HG03060 (cell line): ENCODE results near the gene SH3PXD2B.
"Not testable (repeated sequence)": the region's sequence is repeated elsewhere in the genome, so short reads cannot be mapped to it uniquely, and the experiment has no call there.

ENCODE experiments used
- ATAC-seq: cut with Tn5 transposase; IDR thresholded peaks from one replicate; pipeline ENCODE4 v1.9.1; 2021; ENCODE audit warnings: low read depth, moderate number of reproducible peaks; ENCODE audit not compliant: unreplicated experiment

The SH3PXD2B gene

DNA sequence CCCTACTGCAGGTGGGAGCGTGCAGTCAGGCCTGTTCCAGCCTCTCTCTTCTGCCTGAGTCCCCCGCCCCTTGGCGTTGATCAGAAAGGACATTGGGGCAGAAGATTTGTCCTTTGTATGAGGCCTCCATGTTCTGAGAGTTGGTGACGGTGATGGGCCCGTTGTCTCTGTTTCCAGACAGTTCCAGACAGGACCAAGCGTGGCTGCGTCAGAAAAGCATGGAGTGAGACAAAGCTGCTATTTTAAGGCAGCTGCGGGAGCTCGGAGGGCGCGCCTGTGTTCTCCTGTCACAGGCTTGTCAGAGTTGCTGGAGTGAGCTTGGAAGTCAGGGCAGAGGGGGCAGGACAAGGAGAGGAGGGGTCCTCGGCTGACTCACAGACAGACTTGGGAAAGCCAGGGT lies 32.1 kb upstream of the SH3PXD2B start:
- no peak for ATAC-seq

DNA sequence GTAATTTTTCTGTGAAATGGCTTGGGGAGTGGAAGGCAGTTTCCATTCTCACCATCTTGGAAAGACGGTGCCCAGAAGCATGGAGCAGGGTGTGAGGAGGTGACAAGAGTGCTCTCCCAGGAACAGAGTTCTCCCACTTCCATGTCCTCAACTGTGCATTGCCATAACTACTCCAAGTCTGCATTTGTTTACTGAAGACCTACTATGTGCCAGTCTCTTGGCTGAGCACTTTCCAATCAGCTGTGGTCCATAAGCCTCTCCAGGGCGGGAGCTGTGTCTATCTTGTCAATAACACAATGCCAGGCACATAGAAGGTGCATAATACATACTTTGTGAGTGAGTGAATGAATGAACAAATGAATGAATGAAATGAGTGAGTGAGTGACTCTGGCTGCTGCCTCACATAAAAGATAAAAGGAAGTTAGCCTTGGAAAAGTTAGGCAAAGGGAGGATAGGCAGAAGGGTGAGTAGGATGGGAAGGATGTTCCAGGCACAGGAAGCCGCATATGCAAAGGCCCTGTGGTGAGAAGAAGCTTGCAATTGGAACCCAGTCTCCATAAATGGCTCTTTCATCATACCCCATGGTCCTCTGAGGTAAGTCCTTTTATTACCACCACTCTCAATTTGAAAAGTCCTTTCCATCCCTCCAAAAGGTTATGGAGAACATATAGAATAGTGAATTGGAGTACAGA lies 31.3 kb upstream of the SH3PXD2B start:
- ATAC-seq = no peak

GRCh38 chr5:172484664-172485063 lies 30.3 kb upstream of the SH3PXD2B start:
- no peak for ATAC-seq

DNA sequence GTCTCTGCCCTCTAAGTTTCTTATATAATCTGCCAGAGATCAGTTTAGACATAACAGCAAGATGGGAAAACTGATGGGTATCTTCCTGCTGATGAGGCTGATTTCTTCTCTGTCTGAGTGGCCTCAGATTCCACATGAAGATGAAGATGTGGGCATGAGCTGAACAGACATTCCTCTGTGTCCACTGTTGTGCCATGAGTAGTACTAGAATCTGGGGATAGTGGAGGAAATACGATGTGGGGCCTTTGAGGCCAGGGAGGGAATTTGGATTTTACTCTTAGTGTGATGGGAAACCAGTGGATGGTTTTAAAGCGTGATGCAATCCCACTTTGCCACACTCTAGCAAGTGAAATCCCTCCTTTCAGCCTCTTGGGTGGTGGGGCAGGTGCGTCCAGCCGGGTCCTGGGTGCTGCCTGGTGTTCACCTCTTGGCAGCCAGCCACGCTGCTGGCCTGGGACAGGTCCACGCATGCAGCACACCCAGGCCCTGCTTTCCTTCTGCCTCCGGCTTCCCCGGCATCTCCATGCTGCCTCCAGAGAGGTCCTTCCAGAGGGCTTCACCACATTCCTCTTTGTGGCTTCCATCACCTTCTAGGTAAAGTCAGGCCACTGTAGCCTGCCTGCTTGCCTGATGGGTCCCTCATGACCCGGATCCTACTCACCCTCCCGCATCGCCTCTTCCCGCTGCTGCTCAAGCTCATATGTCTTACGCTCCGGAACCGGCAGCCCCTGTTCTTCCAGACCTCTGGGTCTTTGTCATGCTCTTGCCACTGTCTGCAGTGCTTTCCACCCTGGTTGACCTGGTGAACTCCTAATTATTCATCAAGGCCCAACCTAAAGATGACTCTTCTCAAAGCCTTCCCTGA lies 28.1 kb upstream of the SH3PXD2B start:
- ATAC-seq = no peak

GRCh38 chr5:172481011-172481800 lies 26.9 kb upstream of the SH3PXD2B start:
- no peak for ATAC-seq

- no peak for ATAC-seq
These were observed 25.4 kb upstream of the SH3PXD2B start for GRCh38 chr5:172479784-172480115.

GRCh38 chr5:172479034-172479783 lies 24.9 kb upstream of the SH3PXD2B start:
- ATAC-seq = no peak

GRCh38 chr5:172478695-172479033 lies 24.3 kb upstream of the SH3PXD2B start:
- not testable (repeated sequence) for ATAC-seq

- ATAC-seq = no peak
These were observed 23.9 kb upstream of the SH3PXD2B start for GRCh38 chr5:172478256-172478655.

DNA sequence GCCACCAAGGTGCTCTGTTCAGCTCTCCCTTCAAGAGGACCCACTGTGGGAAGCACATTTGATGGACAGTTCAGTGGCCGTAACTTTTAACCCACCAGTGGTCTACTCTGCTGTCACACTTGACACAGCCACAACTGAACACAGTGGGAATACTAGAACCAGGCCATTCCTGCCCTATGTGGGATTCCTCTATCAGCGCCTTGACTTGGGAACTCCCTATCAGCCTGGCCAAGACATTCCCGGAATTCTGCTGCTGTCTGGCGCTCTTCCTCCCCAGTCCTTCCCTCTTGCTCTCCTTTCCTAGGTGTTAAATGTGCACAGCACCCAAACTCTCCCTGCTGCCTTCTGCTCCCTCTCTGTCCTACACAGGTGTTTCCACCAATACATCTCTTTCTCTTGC lies 23.1 kb upstream of the SH3PXD2B start:
- ATAC-seq = no peak

DNA sequence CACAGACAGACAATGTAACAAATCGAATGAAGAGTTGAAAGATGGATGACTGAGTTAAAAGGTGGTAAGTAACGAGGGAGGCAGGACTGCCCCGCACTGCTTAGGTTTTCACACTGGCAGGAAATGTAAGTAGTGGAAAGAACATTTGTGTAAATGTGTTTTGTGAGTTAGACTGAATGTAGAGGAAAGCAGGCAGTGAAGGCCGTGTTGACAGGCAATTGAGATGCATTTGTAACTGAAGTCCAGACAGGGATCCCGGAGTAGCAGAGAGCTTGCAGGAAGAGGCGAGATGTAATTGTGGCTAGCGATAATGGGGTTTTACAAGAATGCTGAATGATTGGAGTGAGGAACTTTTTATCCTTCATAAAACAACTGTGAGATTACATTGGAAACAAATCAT lies 20.0 kb upstream of the SH3PXD2B start:
- ATAC-seq = no peak

DNA sequence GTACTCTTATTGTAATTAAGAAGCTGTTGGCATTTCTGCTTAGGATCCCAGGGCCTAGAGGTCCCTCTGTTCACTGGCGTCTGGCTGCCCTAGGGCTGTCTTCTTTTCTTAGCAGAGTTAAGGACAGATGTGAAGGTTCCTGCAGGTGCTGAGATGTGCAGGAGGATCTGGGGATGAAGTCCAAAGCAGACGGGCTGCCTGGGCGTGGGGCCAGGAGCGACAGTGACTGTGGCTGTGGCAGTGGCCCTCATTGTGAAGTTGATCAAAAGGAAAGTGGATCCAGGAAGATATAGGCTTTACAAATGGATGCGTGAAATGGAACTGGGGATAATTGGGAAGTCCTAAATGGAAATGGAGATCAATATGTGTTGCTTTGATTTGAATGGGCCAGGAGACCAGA lies 19.1 kb upstream of the SH3PXD2B start:
- no peak for ATAC-seq

GRCh38 chr5:172469697-172470096 lies 15.4 kb upstream of the SH3PXD2B start:
- ATAC-seq = no peak

DNA sequence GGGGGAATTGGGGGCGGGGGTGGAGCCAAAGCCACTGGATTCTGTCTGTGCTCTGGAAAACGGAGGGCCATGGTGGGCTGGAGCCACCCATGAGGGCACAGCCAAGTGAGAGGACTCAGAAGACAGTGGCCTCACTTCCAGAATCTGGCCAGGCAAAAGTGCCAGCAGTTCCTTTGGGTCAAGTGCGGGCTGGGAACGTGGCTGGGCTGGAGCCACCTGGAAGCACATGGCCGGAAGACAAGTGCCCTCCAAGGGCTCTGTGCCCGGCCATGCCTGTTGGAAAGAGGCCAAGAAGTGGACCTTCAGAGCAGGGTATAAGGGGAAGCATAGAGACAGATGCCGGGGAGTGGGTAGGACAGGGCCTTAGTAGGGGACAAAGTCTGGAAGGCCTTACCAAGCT lies 11.7 kb upstream of the SH3PXD2B start:
- no peak for ATAC-seq

DNA sequence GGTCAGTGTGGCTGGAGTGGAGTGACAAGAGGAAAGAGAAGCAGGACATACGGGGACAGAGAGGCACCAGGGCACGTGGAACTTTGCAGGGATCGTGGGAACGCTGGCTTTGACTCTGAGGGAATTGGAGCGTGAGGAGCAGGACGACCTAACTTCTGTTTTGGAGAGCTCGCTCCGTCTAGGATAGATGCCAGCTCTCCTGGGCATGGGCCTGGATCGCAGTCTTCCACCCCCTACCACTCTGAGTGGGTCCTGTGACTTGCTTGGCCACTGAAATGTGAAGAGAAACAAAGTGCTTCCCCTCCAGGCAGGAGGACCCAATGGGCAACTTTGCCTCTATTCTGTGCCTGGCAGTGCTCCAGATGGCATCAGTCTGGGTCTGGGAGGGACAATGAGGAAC lies 8.7 kb upstream of the SH3PXD2B start:
- no peak for ATAC-seq

GRCh38 chr5:172459783-172460165 lies 5.4 kb upstream of the SH3PXD2B start:
- no peak for ATAC-seq

GRCh38 chr5:172458976-172459782 lies 4.9 kb upstream of the SH3PXD2B start:
- ATAC-seq = no peak

GRCh38 chr5:172456076-172456722 lies 1.9 kb upstream of the SH3PXD2B start:
- ATAC-seq = no peak

DNA sequence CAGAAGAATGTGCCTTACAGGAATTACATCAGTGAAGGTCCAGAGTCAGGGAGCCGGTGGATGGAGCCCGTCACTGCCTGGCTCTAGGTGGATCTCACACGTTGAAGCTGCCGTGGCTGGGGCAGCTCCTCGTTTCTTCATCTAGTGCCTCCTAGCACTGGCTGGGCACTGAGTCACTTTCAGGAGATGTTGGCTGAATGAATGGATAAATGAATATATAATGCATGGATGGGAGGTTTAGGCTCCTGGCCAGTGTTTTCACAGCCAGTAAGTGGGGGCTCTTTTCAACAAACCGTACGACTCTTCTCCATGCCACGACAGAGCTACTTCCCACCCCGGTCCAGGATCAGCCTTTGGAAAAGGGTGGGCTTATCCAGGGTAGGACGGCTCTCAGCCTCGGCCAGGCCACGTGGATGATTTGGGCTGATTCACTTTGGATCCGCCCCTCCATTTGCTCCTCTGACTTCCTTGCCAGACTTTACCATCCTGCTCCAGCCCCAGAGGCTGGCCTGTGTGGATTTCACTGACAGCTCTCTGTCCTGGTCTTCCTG lies 1.3 kb upstream of the SH3PXD2B start:
- no peak for ATAC-seq
